T-helper 1 cell treated with Interleukin-12 subunit alpha and Interleukin-12 subunit beta and Interleukin-4 antibody, amounts not matched to agents 30 μg/mL and 1 μg/mL, for 36 hours (primary cell): ENCODE measurements around the gene GAB2.
"Not testable (repeated sequence)": the region's sequence is repeated elsewhere in the genome, so short reads cannot be mapped to it uniquely, and the experiment has no call there.

Source experiments
- H3K27ac Mint-ChIP-seq: one replicate; pipeline ENCODE4 v1.8.0; 2021; ENCODE audit warnings: mild to moderate bottlenecking, mixed read lengths
- H3K27me3 Mint-ChIP-seq: one replicate; pipeline ENCODE4 v1.8.0; 2021; ENCODE audit warnings: low read depth, mixed read lengths
- H3K36me3 Mint-ChIP-seq: one replicate; pipeline ENCODE4 v1.8.0; 2021; ENCODE audit warnings: low read depth, mixed read lengths
- H3K4me1 Mint-ChIP-seq: one replicate; pipeline ENCODE4 v1.8.0; 2021; ENCODE audit warnings: low read depth, mixed read lengths
- H3K4me3 Mint-ChIP-seq: one replicate; pipeline ENCODE4 v1.8.0; 2021; ENCODE audit warnings: mild to moderate bottlenecking, moderate library complexity, mixed read lengths
- H3K9me3 Mint-ChIP-seq: one replicate; pipeline ENCODE4 v1.8.0; 2021; ENCODE audit warnings: mixed read lengths

The GAB2 gene

DNA sequence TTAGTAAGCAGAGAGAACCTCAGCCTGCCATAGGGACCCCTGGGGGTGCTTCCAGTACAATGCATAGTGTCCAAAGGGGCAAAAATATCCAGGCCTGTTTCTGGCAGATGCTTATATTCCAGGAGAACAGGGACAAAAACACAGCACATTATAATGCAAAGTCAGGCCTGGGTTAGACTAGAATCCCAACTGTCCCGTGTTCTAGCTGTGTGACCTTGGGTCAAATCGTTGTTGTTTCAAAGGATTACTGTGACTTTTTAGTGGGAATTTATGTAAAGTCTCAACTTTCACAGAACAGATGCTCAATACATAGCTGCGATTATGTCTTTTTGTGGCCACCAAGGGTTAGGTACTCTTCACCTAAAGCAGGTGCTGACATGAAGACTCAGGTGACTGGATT, 142.9 kb downstream of the GAB2 start:
- H3K9me3 Mint-ChIP-seq, result peaks cover 35% of the 10 kb centered on the region
- H3K4me1 Mint-ChIP-seq, result peaks cover 6% of the 10 kb centered on the region
- peaks cover 46% of the 10 kb centered on the region for H3K36me3 Mint-ChIP-seq
- no peak overlapping the region for H3K27ac Mint-ChIP-seq
- H3K4me3 Mint-ChIP-seq, result no peak overlapping the region
- H3K27me3 Mint-ChIP-seq, result no peaks in the 10 kb centered on the region

DNA sequence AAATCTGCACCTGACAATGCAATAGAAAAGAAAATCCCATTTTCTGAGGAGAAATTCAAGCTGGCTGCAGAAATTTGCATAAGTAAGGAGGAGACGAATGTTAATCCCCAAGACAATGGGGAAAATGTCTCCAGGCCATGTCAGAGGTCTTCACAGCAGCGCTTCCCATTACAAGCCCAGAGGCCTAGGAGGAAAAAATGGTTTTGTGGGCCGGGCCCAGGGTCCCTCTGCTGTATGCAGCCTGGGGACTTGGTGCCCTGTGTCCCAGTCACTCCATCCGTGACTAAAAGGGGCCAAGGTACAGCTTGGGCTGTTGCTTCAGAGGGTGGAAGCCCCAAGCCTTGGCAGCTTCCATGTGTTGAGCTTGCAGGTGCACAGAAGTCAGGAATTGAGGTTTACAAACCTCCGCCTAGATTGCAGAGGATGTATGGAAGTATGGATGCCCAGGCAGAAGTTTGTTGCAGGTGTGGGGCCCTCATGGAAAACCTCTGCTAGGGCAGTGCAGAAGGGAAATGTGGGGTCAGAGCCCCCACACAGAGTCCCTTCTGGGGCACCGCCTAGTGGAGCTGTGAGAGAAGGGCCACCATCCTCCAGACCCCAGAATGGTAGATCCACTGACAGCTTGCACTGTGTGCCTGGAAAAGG, 144.9 kb downstream of the GAB2 start:
- H3K27me3 Mint-ChIP-seq, H3K4me3 Mint-ChIP-seq, H3K4me1 Mint-ChIP-seq, H3K27ac Mint-ChIP-seq: not testable (repeated sequence)
- Mint-ChIP-seq H3K9me3 (peaks cover 35% of the 10 kb centered on the region), H3K36me3 (peaks cover 57% of the 10 kb centered on the region)

DNA sequence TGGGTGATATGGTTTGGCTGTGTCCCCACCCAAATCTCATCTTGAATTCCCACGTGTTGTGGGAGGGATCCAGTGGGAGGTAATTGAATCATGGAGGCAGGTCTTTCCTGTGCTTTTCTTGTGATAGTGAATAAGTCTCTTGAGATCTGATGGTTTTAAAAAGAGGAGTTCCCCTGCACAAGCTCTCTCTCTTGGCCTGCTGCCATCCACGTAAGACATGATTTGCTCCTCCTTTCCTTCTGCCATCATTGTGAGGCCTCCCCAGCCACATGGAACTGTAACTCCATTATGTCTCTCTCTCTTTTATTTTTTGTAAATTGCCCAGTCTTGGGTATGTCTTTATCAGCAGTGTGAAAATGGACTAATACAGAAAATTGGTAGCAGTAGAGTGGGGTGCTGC, 145.8 kb downstream of the GAB2 start:
- Mint-ChIP-seq H3K36me3 (peaks cover 59% of the 10 kb centered on the region), H3K9me3 (peaks cover 35% of the 10 kb centered on the region)
- not testable (repeated sequence) for H3K4me1 Mint-ChIP-seq, H3K27ac Mint-ChIP-seq, H3K27me3 Mint-ChIP-seq, H3K4me3 Mint-ChIP-seq

DNA sequence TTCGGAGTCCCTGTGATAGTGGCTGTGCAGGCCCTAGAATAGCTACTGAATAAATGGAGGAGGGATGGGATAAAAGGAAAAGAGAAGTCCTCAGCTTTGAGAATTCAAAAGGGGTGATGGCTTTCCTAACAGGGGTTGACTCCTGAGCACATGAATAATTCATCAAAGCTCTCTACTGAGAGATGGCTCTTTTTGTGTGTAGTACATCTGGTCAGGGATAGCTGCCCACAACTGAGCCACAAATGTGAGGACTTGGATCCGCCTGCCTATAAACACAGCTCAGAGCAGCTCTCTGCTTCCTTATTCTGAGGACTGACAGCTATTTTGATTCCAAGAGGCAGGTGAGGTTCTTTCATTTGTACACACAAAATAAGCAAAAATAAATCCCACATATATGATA, 146.6 kb downstream of the GAB2 start:
- H3K27ac Mint-ChIP-seq, result no peak overlapping the region
- H3K36me3 Mint-ChIP-seq, result peaks cover 65% of the 10 kb centered on the region
- H3K9me3 Mint-ChIP-seq, result peaks cover 35% of the 10 kb centered on the region

DNA sequence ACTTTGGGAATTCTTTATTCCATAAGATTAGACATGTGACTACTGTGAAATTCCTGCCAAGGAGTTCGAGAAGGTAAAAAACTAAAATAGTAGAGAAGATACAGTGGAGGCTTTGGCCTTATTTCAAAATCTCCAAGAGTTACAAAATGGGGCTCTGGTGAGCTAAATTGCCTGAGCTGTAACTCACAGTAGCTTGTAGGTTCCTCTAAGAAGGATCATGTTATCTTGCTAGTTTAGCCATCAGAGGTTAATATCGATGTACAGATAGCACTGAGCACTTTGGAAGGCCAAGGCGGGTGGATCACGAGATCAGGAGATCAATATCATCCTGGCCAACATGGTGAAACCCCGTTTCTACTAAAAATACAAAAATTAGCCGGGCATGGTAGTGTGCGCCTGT, 147.8 kb downstream of the GAB2 start:
- Mint-ChIP-seq H3K4me3 (no peak overlapping the region), H3K27me3 (no peaks in the 10 kb centered on the region), H3K27ac (no peak overlapping the region), H3K9me3 (peaks cover 32% of the 10 kb centered on the region), H3K4me1 (peaks cover 15% of the 10 kb centered on the region), H3K36me3 (peaks cover 62% of the 10 kb centered on the region)

More for the DNA sequence above, 146.6 kb downstream of the GAB2 start:
- H3K4me3 Mint-ChIP-seq, result no peak overlapping the region
- no peaks in the 10 kb centered on the region for H3K27me3 Mint-ChIP-seq
- H3K4me1 Mint-ChIP-seq, result peaks cover 15% of the 10 kb centered on the region

DNA sequence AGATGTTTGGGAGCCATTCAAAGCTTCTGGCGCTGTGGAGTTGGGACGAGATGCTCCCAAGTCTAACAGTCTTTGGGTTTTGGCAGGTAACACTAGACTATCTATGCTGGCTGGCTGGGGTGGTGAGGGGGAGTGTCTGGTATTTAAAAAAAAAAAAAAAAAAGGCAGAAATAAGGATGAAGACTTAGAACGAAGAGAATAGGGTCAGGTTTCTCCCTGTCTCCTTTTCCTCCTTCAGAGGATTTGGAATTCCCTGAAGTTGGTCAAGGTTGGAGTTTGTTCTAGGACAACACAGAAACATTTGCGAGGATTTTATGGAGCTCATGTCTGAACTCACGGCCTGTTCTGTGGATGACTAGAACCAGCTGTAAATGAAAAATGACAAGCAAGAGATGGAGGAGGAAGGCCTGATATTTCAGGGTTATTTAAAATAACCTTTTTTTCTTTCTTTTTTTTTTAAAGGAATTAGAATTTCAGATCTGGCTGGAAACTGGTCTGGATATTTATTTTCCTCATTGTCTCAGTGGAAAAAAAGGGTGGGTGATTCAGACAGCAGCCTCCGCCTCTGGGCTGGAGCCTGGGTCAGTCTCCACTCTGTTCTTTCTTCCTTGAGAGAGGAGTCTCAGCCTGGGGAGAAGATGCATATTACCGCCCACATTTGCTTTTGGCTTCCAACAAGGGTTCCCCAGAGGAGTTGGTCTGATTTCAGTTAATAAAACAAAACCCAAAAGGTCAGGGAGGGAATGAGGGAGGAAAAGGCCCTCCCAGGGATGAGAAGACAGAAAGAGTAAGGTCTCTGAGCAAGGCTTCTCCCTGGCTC, 148.8 kb downstream of the GAB2 start:
- Mint-ChIP-seq H3K27ac (no peak overlapping the region), H3K9me3 (peaks cover 26% of the 10 kb centered on the region), H3K36me3 (peaks cover 54% of the 10 kb centered on the region), H3K4me3 (no peak overlapping the region), H3K27me3 (no peaks in the 10 kb centered on the region), H3K4me1 (peaks cover 12% of the 10 kb centered on the region)

DNA sequence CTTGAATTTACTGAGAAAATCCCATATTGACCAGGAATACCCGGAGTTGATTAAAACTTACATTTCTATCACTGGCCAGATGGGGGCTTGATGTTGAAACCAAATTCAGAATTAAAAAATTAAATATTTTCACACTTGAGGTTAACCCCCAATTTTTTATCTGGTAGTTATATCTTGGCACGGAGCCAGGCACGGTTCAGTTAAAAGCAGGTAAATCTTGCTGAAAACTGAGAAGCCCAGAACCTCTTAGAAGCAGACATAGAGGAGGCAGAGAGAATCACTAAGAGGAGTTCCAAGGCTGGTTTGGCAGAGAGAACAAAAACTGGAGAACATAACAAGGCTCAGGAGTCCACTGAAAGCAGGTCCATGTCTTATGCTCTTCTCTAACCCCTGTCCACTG, 151.2 kb downstream of the GAB2 start:
- H3K36me3 Mint-ChIP-seq, result peaks cover 30% of the 10 kb centered on the region
- H3K4me1 Mint-ChIP-seq, result peaks cover 12% of the 10 kb centered on the region
- no peaks in the 10 kb centered on the region for H3K27me3 Mint-ChIP-seq
- peaks cover 3% of the 10 kb centered on the region for H3K9me3 Mint-ChIP-seq
- H3K27ac Mint-ChIP-seq, result no peak overlapping the region
- no peak overlapping the region for H3K4me3 Mint-ChIP-seq

DNA sequence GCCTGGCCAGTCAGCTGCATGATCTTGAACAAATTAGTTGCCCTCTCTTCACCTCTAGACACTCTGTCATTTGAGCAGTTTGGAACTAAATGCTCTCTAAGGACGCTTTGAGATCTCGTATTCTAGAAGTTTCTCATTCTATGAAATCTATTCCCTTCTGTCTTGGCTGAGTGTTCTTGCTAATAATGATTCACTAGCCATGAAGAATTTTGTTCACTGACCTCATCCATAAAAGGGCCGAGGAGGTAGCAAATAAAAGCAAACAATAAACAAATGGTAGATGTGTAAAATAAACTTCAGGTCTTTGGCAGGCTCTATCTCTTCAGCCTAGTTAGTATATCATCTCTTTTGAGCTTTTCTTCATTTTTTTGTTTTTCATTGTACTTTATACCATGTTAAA, 152.3 kb downstream of the GAB2 start:
- H3K36me3 Mint-ChIP-seq, result peaks cover 23% of the 10 kb centered on the region
- H3K4me3 Mint-ChIP-seq, result no peak overlapping the region
- no peaks in the 10 kb centered on the region for H3K9me3 Mint-ChIP-seq
- H3K27me3 Mint-ChIP-seq, result no peaks in the 10 kb centered on the region
- H3K4me1 Mint-ChIP-seq, result peaks cover 14% of the 10 kb centered on the region
- H3K27ac Mint-ChIP-seq, result no peak overlapping the region

DNA sequence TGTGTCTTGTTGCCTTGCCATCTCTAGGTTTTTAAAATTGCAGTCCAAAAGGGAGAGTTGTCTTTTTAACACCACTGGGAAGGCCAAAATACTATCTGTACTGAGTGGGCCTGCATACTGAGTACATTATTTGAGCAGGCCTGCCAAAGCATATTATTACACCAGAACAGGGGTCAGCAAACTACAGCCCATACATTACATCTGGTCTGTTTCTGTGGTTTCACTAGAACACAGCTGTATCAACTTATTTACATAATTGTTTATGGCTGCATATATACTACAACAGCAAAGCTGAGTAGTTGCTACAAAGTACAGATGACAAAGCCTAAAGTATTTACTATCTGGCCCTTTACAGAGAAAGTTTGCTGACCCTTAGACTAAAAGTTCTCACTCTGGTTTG, 154.9 kb downstream of the GAB2 start:
- Mint-ChIP-seq H3K4me3 (no peak overlapping the region), H3K27ac (no peak overlapping the region), H3K27me3 (no peaks in the 10 kb centered on the region), H3K36me3 (peaks cover 16% of the 10 kb centered on the region), H3K9me3 (no peaks in the 10 kb centered on the region), H3K4me1 (peaks cover 9% of the 10 kb centered on the region)

DNA sequence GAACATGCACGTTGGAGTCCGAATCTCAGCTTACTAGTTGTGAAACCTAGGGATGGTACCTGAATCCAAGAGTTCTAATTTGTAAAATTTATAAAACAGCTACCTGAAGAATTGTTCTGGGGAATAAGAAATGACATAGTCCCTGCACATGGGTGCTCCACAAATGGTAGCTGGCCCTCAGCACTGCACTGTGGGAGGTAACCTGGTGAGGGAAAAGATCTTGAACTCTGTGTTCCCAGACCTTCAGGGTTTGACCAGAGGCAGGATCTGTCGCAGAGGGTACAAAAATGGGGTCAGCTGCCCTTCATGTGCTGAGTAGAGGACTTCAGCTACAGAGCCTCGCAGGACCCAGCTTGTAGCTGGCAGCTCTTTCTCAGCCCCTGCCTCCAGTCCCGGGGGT, 155.4 kb downstream of the GAB2 start:
- H3K27ac Mint-ChIP-seq, result no peak overlapping the region
- no peak overlapping the region for H3K4me3 Mint-ChIP-seq
- H3K4me1 Mint-ChIP-seq, result peaks cover 8% of the 10 kb centered on the region
- H3K9me3 Mint-ChIP-seq, result no peaks in the 10 kb centered on the region
- H3K27me3 Mint-ChIP-seq, result no peaks in the 10 kb centered on the region
- peaks cover 15% of the 10 kb centered on the region for H3K36me3 Mint-ChIP-seq

DNA sequence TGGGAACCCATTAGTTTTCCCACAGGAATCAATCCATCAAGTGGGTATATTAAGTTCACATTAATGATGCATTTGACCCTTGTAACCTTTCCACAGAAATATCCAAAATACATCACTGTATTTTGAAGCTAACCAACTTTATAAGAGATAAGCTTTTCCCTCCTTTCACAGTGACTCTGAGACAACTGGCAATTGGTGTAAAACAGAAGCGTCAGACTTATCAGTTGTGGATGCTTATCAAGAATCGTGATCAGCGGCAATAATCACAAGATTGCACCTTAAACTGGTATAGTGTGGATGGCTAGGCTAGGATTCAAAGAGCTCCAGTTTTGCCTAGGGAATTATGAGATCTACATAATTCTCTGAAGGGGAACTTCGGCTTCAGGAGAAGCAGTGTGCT, 155.8 kb downstream of the GAB2 start:
- Mint-ChIP-seq H3K27me3 (no peaks in the 10 kb centered on the region), H3K9me3 (no peaks in the 10 kb centered on the region), H3K27ac (no peak overlapping the region), H3K36me3 (peaks cover 15% of the 10 kb centered on the region), H3K4me1 (peaks cover 7% of the 10 kb centered on the region), H3K4me3 (no peak overlapping the region)

DNA sequence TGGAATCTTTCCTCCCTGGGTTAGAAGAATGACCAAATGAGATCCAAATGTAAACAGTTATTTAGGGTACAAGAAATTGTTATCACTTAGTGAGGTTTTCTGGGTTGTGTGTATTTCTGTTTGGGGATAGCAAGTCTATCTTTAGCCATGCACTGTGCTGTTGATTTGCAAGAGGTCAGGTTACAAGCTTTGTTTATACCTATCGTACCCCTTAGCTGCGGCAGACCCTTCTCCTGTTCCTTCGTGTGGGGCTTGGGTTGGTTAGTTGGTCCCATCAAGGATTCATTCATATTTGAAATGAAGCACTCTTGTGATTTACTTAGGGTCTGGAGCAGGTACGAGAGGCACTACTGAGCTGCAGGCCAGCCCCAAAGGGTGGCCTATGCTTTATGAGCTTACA, 156.3 kb downstream of the GAB2 start:
- Mint-ChIP-seq H3K4me1 (peaks cover 3% of the 10 kb centered on the region), H3K27me3 (no peaks in the 10 kb centered on the region), H3K27ac (no peak overlapping the region), H3K36me3 (peaks cover 11% of the 10 kb centered on the region), H3K9me3 (no peaks in the 10 kb centered on the region), H3K4me3 (no peak overlapping the region)

DNA sequence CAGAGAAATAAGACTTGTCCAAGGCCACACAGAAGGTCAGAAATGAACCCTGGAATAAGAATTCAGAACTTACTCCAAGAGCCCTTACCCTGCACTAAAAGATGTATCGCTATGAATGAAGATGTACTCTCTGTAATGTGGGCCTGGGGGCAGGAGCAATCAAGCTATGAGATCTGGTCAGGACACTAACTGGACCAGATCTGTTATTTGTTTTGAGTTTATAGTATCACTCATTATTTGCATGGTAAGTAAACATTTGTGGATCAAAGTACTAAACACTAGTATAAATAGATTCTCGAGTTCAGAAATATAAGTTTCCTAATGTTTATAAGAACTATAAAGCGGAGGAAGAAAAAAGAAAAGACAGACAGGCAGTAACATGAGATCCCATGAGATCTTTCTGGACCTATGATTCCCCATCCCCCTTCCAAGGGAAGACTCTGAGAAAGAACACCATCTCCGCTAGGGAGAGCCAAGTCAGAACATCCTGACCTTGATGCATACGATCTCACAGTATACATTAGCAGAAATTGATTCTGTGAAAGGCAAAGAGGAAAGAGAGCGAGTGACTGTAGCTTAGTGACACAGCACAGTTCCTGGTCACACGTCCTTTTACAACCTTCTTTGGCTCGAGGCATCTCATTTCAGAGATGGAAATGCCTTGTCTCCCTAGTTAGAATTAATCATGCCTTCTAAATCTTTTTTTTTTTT, 157.7 kb downstream of the GAB2 start:
- peaks cover 9% of the 10 kb centered on the region for H3K36me3 Mint-ChIP-seq
- H3K27ac Mint-ChIP-seq, result no peak overlapping the region
- H3K4me1 Mint-ChIP-seq, result peaks cover 2% of the 10 kb centered on the region
- H3K27me3 Mint-ChIP-seq, result no peaks in the 10 kb centered on the region
- H3K4me3 Mint-ChIP-seq, result no peak overlapping the region
- no peaks in the 10 kb centered on the region for H3K9me3 Mint-ChIP-seq

DNA sequence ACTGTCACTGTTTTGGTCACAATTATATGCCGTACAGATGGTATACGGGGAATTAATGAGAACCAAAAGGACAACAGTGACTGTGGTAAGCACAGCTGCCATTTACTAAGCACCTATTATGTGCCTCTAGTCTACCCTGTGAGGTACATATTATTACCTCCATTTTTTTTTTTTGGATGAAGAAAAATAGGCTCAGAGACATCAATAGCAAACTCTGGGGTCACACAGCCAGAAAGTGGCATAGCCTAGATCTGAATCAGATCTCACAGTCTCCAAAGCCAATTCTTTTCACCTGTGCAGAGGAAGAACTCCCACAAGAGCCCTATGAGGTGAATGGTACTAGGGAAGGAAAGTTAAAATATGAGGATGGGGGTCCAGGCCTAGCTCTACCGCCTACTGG, 160.0 kb downstream of the GAB2 start:
- H3K27ac Mint-ChIP-seq, result no peak overlapping the region

DNA sequence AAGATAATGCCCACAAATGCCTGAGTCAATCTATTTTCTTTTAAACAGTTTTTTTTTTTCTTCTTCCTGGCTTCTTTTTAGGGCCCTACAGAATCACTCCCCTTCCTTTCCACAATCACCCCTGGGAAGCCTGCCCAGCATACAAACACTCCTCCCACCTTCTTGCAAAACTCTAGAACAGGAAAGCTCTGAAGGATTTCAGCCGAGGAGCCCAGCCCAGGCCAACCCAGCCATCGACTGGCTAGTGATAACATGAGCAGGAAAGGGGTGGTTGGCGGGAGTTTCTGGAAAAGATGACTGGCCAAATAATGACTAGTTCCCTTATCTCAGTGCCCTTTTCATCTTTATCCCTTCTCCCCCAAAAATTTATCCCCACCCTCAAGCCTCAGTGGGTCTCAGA, 160.7 kb downstream of the GAB2 start:
- peaks cover 13% of the 10 kb centered on the region for H3K36me3 Mint-ChIP-seq
- H3K9me3 Mint-ChIP-seq, result no peaks in the 10 kb centered on the region
- no peak overlapping the region for H3K4me3 Mint-ChIP-seq
- peaks cover 4% of the 10 kb centered on the region for H3K4me1 Mint-ChIP-seq
- H3K27me3 Mint-ChIP-seq, result no peaks in the 10 kb centered on the region
- no peak overlapping the region for H3K27ac Mint-ChIP-seq

More for the DNA sequence above, 160.0 kb downstream of the GAB2 start:
- Mint-ChIP-seq H3K36me3 (peaks cover 13% of the 10 kb centered on the region), H3K4me3 (no peak overlapping the region), H3K4me1 (peaks cover 4% of the 10 kb centered on the region), H3K27me3 (no peaks in the 10 kb centered on the region), H3K9me3 (no peaks in the 10 kb centered on the region)
